HEK293T (cell line): ENCODE results near the gene THSD1.

Experiments
- ARNT ChIP-seq: fragments of 450-650 bp; IDR thresholded peaks from 2 replicates; pipeline ENCODE4 v1.6.1; 2017; ENCODE audit warnings: mild to moderate bottlenecking
- BHLHE40 ChIP-seq: fragments of 450-650 bp; IDR thresholded peaks from 2 replicates; pipeline ENCODE4 v1.6.1; 2016; ENCODE audit warnings: mild to moderate bottlenecking, moderate library complexity, borderline replicate concordance
- CTBP1 ChIP-seq: fragments of 450-650 bp; IDR thresholded peaks from 2 replicates; pipeline ENCODE4 v1.6.1; 2016; ENCODE audit warnings: borderline replicate concordance
- ELF4 ChIP-seq: fragments of 450-650 bp; IDR thresholded peaks from 2 replicates; pipeline ENCODE4 v1.6.1; 2017; ENCODE audit warnings: antibody characterized with exemption
- FOXA1 ChIP-seq: fragments of 450-650 bp; IDR thresholded peaks from 2 replicates; pipeline ENCODE4 v1.6.1; 2016; ENCODE audit warnings: mild to moderate bottlenecking
- FOXM1 ChIP-seq: fragments of 450-650 bp; IDR thresholded peaks from 2 replicates; pipeline ENCODE4 v1.6.1; 2017; ENCODE audit warnings: mild to moderate bottlenecking, borderline replicate concordance
- LEF1 ChIP-seq: fragments of 450-650 bp; IDR thresholded peaks from 2 replicates; pipeline ENCODE4 v1.6.1; 2017; ENCODE audit warnings: mild to moderate bottlenecking, borderline replicate concordance
- NFRKB ChIP-seq: fragments of 450-650 bp; IDR thresholded peaks from 2 replicates; pipeline ENCODE4 v1.6.1; 2016; ENCODE audit warnings: mild to moderate bottlenecking, moderate library complexity
- SP1 ChIP-seq: fragments of 450-650 bp; IDR thresholded peaks from 2 replicates; pipeline ENCODE4 v1.6.1; 2017
- SUZ12 ChIP-seq: fragments of 450-650 bp; IDR thresholded peaks from 2 replicates; pipeline ENCODE4 v1.6.1; 2016; ENCODE audit warnings: mild to moderate bottlenecking
- TARDBP ChIP-seq: fragments of 450-650 bp; IDR thresholded peaks from 2 replicates; pipeline ENCODE4 v1.6.1; 2016

- TF ChIP-seq FOXA1, result no peak
- TF ChIP-seq SP1, result no peak
- no peak for TF ChIP-seq SUZ12
- no peak for TF ChIP-seq CTBP1
- no peak for TF ChIP-seq ARNT
- no peak for TF ChIP-seq ELF4
- TF ChIP-seq LEF1, result no peak
- TF ChIP-seq BHLHE40, result no peak
- TF ChIP-seq NFRKB, result no peak
- TF ChIP-seq FOXM1, result no peak
- TF ChIP-seq TARDBP, result no peak
Observed at GRCh38 chr13:52399046-52399445, 6.9 kb downstream of the THSD1 start.
